Karpas-422 (cell line): ENCODE data around the gene ARMH1. TPM values are rescaled to one million over a fixed set of nuclear protein-coding genes. Genes with fewer than 3 reads are reported as not detected.

ENCODE experiments used
- DNase-seq: peaks from one replicate; pipeline ENCODE4 v3.0.0-alpha.2; 2015
- H2AFZ ChIP-seq: fragments of 200-600 bp; sonication (generic); 2 replicates; pipeline ENCODE4 v1.6.1; 2014; ENCODE audit warnings: antibody characterized with exemption, low read length, mixed read lengths
- H3K27ac ChIP-seq: fragments of 200-600 bp; sonication (generic); 2 replicates; pipeline ENCODE4 v1.5.1; 2014; ENCODE audit warnings: mild to moderate bottlenecking, low read length, moderate library complexity
- H3K27me3 ChIP-seq: fragments of 200-600 bp; sonication (generic); 2 replicates; pipeline ENCODE4 v1.6.1; 2014; ENCODE audit warnings: low read length, mixed read lengths
- H3K36me3 ChIP-seq: fragments of 200-600 bp; sonication (generic); 2 replicates; pipeline ENCODE4 v1.6.1; 2014; ENCODE audit warnings: low read length, mixed read lengths; ENCODE audit not compliant: insufficient read depth
- H3K4me1 ChIP-seq: fragments of 200-600 bp; sonication (generic); 2 replicates; pipeline ENCODE4 v1.6.1; 2014; ENCODE audit warnings: mild to moderate bottlenecking, low read length, mixed read lengths
- H3K4me2 ChIP-seq: fragments of 200-600 bp; sonication (generic); 2 replicates; pipeline ENCODE4 v1.6.1; 2014; ENCODE audit warnings: low read length, low read depth, mild to moderate bottlenecking; ENCODE audit not compliant: poor library complexity, severe bottlenecking
- H3K4me3 ChIP-seq: fragments of 200-600 bp; sonication (generic); 2 replicates; pipeline ENCODE4 v1.5.1; 2014; ENCODE audit warnings: mild to moderate bottlenecking, antibody characterized with exemption, low read length, mixed read lengths
- H3K79me2 ChIP-seq: fragments of 200-600 bp; sonication (generic); 2 replicates; pipeline ENCODE4 v1.6.1; 2014; ENCODE audit warnings: mild to moderate bottlenecking, low read length, mixed read lengths
- H3K9ac ChIP-seq: fragments of 200-600 bp; sonication (generic); 2 replicates; pipeline ENCODE4 v1.6.0; 2014; ENCODE audit warnings: low read length
- H3K9me2 ChIP-seq: fragments of 200-600 bp; sonication (generic), shearing (Covaris generic); replicated peaks from 2 replicates; pipeline ENCODE4 v1.6.0; 2014; ENCODE audit warnings: mild to moderate bottlenecking, low read length, moderate library complexity; ENCODE audit not compliant: insufficient read depth
- H3K9me3 ChIP-seq: fragments of 300-700, 200-600 bp; sonication (generic); 2 replicates; pipeline ENCODE4 v1.6.1; 2014; ENCODE audit warnings: low read length, mixed read lengths
- H4K20me1 ChIP-seq: fragments of 200-600 bp; sonication (generic); 2 replicates; pipeline ENCODE4 v1.6.1; 2014; ENCODE audit warnings: mild to moderate bottlenecking, antibody characterized with exemption, low read length, low read depth; ENCODE audit not compliant: insufficient read depth
- total RNA-seq: library from RNA; depleted of rRNA; stranded (reverse); fragments of >200 nt; shearing (Covaris generic); gene quantifications from 2 replicates; pipeline ENCODE4 v1.2.3, GENCODE V29; 2014; ENCODE audit warnings: low replicate concordance

ARMH1 gene
- total RNA-seq, 1 experiment from 2014 or later: 7.7 TPM

DNA sequence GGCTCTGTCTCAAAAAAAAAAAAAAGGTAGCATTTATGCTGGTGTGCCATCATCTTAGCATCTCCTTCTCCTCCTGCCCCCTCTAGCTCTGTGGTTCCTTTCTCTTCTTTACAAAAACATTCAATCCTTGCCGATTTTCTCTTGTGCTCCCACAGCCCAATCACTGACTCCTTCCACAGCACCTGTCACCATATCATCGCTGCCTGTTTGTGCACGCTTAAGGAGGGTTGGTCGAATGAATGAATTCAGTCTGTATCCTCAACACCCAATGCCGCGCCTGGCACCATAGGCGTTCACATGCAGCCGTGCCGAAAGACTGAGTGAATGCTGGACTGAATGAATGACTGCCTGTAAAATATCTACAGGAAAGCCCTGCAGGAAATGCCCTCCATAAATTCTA lies 48.5 kb downstream of the ARMH1 start:
- Histone ChIP-seq H3K36me3 (no peaks in the 10 kb centered on the region), H3K4me2 (peak overlapping the region; percentile 62), H3K4me3 (peak overlapping the region; percentile 22), H3K9me2 (no peaks in the 10 kb centered on the region), H3K27me3 (no peaks in the 10 kb centered on the region), H2AFZ (peak overlapping the region; percentile 74), H3K79me2 (no peaks in the 10 kb centered on the region), H3K9ac (peak overlapping the region; percentile 34), H3K9me3 (no peaks in the 10 kb centered on the region), H4K20me1 (no peaks in the 10 kb centered on the region), H3K4me1 (peaks cover 48% of the 10 kb centered on the region), H3K27ac (peak overlapping the region; percentile 94)
- no peak for DNase-seq

DNA sequence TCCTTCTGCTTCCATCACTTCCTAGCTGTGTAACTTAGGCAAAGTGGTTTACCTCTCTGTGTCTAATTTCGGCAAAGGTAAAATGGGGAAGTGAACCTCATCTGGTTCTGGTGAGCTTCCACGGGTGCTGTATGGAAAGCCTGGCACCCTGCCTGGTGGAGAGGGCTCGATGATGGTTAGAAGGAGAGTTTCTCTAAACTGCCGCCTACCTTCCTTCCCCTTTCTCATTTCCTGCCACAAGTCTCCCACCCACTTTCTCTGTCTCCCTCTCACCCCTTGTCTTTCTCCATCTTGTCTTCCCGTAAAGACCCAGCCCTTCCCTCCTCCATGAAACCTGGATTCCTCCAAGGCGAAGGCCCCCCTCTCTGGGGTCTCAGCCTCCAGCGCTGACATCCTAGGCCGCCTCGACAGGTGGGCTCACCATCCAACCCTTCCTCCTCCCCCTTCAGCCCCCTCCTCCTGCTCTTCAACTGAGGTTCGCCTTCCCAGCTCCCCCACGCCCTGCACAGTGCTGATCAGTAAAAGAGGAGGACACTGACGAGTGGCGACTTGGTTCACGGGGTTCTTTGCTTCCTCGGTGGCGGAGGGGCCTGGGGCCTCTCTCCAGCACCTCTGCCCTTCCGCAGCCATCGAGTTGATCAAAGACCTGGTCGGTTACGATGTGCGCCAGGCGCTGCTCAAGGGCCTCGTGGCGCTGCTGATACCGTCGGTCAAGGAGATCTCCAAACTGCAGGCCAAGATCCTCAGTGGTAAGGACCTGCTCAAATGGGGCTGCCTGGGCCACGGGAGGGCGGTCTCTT lies 49.2 kb downstream of the ARMH1 start:
- DNase-seq: peak; percentile 89
- Histone ChIP-seq H3K9ac (peak overlapping the region; percentile 34), H3K4me2 (peak overlapping the region; percentile 62), H3K9me3 (no peaks in the 10 kb centered on the region), H3K27me3 (no peaks in the 10 kb centered on the region), H3K79me2 (no peaks in the 10 kb centered on the region), H3K36me3 (no peaks in the 10 kb centered on the region), H3K27ac (peak overlapping the region; percentile 94), H3K9me2 (no peaks in the 10 kb centered on the region), H4K20me1 (no peaks in the 10 kb centered on the region), H3K4me1 (peaks cover 44% of the 10 kb centered on the region), H2AFZ (peak overlapping the region; percentile 74), H3K4me3 (peak overlapping the region; percentile 22)

DNA sequence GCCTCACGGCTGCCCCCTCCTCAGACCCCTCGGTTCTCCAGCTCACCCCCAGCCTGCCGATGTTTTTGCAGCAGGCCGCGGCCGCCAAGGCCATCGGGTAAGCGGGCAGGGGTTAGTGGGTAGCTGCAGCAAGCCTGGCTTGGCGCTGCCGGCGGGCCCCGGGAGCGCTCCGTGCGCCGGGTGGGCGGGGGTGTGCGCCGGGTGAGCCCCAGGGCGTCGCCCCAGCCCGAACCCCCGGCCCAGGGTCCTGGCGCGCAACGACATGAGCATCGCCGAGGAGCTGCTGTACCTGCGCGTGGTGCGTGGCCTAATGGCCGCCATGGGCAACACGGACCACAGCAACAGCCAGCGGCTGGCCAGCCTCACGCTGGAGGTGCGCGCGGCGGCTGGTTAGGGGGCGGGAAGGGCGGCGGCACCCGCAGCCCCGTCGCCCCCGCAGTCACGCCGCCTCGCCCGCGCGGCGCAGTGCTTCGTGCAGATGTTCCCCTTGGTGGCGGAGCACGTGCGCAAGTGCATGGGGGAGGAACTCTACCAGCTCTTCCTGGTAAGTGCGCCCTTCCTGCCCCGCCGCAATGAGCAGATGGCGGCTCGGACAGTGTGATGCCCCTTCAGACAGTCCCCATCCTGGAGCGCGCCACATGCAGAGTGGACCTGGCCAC lies 49.9 kb downstream of the ARMH1 start:
- Histone ChIP-seq H3K27ac (no peak overlapping the region), H3K4me3 (no peak overlapping the region)

DNA sequence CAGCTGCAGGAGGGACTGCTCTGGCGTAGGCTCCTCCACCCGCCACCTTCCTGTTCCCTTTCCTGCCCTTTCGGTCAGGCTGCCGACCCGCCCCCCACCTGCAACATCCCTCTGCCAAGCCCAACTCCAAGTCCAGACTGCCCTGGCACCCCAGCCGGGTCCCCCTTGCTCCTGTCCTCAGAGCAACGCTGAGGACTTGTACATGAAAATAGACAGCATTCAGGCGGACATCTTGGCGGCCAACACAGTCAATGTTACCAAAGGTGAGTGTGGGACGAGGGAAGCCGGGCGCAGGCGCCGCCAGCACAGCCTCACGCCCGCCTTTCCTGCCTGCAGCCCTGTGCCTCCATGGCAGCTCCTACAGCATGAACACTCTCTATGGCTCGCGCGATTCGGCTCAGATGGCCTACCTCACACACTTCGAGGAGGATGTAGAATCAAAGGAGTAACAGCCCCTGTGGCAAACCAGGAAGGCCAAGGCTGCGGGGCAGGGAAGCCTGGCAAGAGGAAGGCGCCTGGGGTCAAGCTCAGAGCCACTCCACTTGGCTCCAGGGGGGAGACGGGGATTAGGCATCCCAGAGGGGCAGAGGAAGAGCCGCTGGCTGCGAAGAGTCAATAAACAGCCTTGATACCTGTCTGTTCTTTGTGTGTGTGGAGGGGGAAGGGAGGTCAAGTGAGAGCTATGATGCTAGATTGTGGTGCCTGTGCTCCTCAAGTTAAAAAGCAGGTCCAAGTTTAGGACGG lies 50.6 kb downstream of the ARMH1 start:
- Histone ChIP-seq H3K9me2 (no peaks in the 10 kb centered on the region), H3K4me3 (no peak overlapping the region), H3K9me3 (no peaks in the 10 kb centered on the region), H3K4me2 (no peak overlapping the region), H2AFZ (no peak overlapping the region), H3K79me2 (no peaks in the 10 kb centered on the region), H4K20me1 (no peaks in the 10 kb centered on the region), H3K36me3 (no peaks in the 10 kb centered on the region), H3K4me1 (peaks cover 41% of the 10 kb centered on the region), H3K9ac (no peak overlapping the region), H3K27ac (no peak overlapping the region), H3K27me3 (no peaks in the 10 kb centered on the region)
- no peak for DNase-seq

More for the DNA sequence above, 49.9 kb downstream of the ARMH1 start:
- no peak overlapping the region for H3K9ac ChIP-seq
- H2AFZ ChIP-seq: no peak overlapping the region
- H3K27me3 ChIP-seq: no peaks in the 10 kb centered on the region
- H3K4me2 ChIP-seq: no peak overlapping the region
- DNase-seq: no peak
- no peaks in the 10 kb centered on the region for H3K9me3 ChIP-seq
- H3K36me3 ChIP-seq: no peaks in the 10 kb centered on the region
- H3K4me1 ChIP-seq: peaks cover 43% of the 10 kb centered on the region
- no peaks in the 10 kb centered on the region for H3K9me2 ChIP-seq
- H4K20me1 ChIP-seq: no peaks in the 10 kb centered on the region
- no peaks in the 10 kb centered on the region for H3K79me2 ChIP-seq

DNA sequence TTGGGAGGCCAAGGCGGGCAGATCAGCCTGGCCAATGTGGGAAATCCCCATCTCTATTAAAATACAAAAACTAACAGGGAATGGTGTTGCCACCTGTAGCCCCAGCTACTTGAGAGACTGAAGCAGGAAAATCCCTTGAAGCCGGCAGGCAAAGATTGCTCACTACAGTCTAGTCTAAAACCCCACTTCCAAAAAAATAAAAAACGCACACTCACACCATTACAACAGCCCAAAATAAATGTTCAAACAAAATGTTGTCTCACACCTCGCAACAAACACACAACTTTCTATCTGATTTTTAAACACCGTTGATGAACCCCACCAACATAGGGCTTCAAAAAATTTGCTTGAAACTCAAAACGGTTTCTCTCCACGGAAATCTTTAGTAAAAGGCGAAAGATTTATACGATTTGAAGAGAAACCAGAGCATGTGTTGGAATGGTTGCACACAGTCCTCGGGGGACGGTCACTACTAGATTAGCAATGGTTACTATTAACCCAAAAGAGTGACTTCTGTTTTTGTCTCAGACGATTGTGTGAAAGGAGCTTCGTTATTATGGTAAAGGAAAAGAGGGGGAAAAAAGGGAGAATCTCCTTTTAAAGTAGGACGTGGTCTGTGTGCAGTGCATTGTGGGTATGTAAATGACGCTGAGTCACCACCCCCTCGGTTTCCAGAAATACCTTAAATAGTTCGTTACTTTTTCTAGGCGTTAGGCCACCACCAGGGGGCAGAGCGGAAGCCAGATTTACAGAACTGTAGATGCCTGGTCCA lies 56.4 kb downstream of the ARMH1 start, which contains the start of gene RNU5D-1:
TSS of gene RNU5D-1 (minus strand) at position 430 of the 772 bp plus-strand sequence.
- peak; percentile 98 for DNase-seq
- Histone ChIP-seq H3K27ac (peak within 1 kb of the TSS; percentile 96), H3K4me1 (peaks cover 27% of the 10 kb centered on the region), H3K9ac (peak within 1 kb of the TSS; percentile 70), H3K4me2 (peak within 1 kb of the TSS; percentile 67), H3K36me3 (no peaks in the 10 kb centered on the region), H3K4me3 (peak within 1 kb of the TSS; percentile 59), H3K27me3 (no peaks in the 10 kb centered on the region), H3K9me3 (no peaks in the 10 kb centered on the region), H4K20me1 (no peaks in the 10 kb centered on the region), H3K79me2 (no peaks in the 10 kb centered on the region), H3K9me2 (no peaks in the 10 kb centered on the region), H2AFZ (peak within 1 kb of the TSS; percentile 90)

DNA sequence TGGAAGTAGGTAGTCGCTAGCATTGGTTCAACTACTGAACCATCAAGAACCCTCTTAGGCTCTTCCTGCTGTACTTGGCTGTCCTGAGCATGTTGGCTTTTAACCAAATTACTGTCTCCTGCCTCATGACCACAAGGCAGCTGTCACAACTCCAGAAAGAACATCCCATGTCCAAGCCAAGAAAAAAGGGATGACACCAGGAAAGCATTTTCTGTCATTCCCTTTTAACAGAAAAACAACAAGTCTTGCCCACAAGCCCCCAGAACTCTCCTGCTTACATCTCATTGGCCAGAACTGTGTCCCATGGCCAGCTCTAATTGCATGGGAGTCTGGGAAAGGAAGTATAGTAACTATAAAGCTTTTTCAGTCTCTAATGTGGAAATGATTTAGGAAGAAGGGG lies 58.9 kb downstream of the ARMH1 start:
- Histone ChIP-seq H3K27me3 (no peaks in the 10 kb centered on the region), H3K36me3 (no peaks in the 10 kb centered on the region), H3K79me2 (no peaks in the 10 kb centered on the region), H3K4me1 (peaks cover 24% of the 10 kb centered on the region), H2AFZ (no peak overlapping the region), H3K27ac (no peak overlapping the region), H3K9me2 (no peaks in the 10 kb centered on the region), H3K4me3 (no peak overlapping the region), H3K9ac (no peak overlapping the region), H4K20me1 (no peaks in the 10 kb centered on the region), H3K9me3 (no peaks in the 10 kb centered on the region), H3K4me2 (no peak overlapping the region)
- no peak for DNase-seq

DNA sequence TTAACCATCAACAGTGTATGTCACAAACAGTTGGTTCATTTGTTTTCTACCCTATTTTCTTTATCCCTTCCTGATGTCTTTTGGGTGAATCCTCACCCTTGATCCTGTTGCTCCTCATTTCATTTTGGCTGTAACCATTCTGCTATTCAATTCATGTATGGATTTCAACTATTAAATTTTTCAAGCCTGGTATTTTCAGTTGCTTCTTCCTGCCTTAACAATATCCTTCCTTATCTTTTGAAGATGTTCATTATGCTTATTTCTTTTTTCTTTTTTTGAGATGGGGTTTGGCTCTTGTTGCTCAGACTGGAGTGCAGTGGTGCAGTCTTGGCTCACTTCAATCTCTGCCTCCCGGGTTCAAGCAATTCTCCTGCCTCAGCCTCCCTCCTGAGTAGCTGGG lies 59.3 kb downstream of the ARMH1 start:
- Histone ChIP-seq H3K79me2 (no peaks in the 10 kb centered on the region), H3K36me3 (no peaks in the 10 kb centered on the region), H3K9me2 (no peaks in the 10 kb centered on the region), H3K4me2 (no peak overlapping the region), H3K9ac (no peak overlapping the region), H3K4me1 (peaks cover 24% of the 10 kb centered on the region), H4K20me1 (no peaks in the 10 kb centered on the region), H3K4me3 (no peak overlapping the region), H3K9me3 (no peaks in the 10 kb centered on the region), H3K27me3 (no peaks in the 10 kb centered on the region), H3K27ac (no peak overlapping the region), H2AFZ (no peak overlapping the region)
- no peak for DNase-seq
